Left lung (tissue), 10 donors: ENCODE data around the gene CTAGE1. TPM values are rescaled to one million over a fixed set of nuclear protein-coding genes. Genes with fewer than 3 reads are reported as not detected.

Experiments
- ATAC-seq: fragments of 200-7000 bp; cut with Tn5 transposase; one replicate; pipeline ENCODE4 v1.9.1; 2020; ENCODE audit warnings: moderate library complexity
- DNase-seq, 4 donors: peaks; one replicate each; pipeline ENCODE4 v3.0.0-alpha.2; 2013 to 2020
- H3K27ac ChIP-seq, 2 donors: fragments of 200-600 bp; sonication (generic) in 1 of 2; one replicate each; pipeline versions ENCODE4 v1.5.0 to v1.8.0; 2020 to 2021
- H3K27me3 ChIP-seq, 2 donors: fragments of 200-600 bp; sonication (generic) in 1 of 2; one replicate each; pipeline versions ENCODE4 v1.5.0 to v1.8.0; 2020 to 2021
- H3K36me3 ChIP-seq, 2 donors: fragments of 200-600 bp; sonication (generic) in 1 of 2; one replicate each; pipeline versions ENCODE4 v1.5.0 to v1.8.0; 2020 to 2021
- H3K4me1 ChIP-seq, 2 donors: fragments of 200-600 bp; one replicate each; pipeline ENCODE4 v1.8.0; 2021
- H3K4me3 ChIP-seq, 2 donors: fragments of 200-600 bp; sonication (generic) in 1 of 2; one replicate each; pipeline versions ENCODE4 v1.5.0 to v1.8.0; 2020 to 2021; ENCODE audit warnings: mild to moderate bottlenecking in 1 of 2
- H3K9me3 ChIP-seq, 2 donors: fragments of 200-600 bp; sonication (generic) in 1 of 2; one replicate each; pipeline versions ENCODE4 v1.5.0 to v1.8.0; 2020 to 2021
- intact Hi-C, 2 donors: fragments of 100-400 bp; cut with DNase I; formaldehyde crosslinking; loops; one replicate each; pipeline versions ENCODE4 v1.11.2 to v1.14.2; 2022
- polyA plus RNA-seq, 6 donors: library from polyadenylated mRNA; unstranded; fragments of 120-200 nt; gene quantifications; one replicate each; pipeline ENCODE4 v1.2.1, GENCODE V29; 2013; ENCODE audit not compliant: insufficient read length in 6 of 6
- total RNA-seq, 2 donors: library from RNA; stranded (reverse); fragmentation: NEBNext Ultra II Directional; extraction: Animal tissue kit (Norgen Biotek cat#: 25700); gene quantifications; one replicate each; pipeline ENCODE4 v1.2.1, GENCODE V29; 2021
- TF ChIP-seq, protein P1 (sequence below), 2 donors: fragments of 200-600 bp; sonication (generic) in 1 of 2; IDR thresholded peaks; one replicate each; pipeline versions ENCODE4 v1.5.0 to v1.8.0; 2021; ENCODE audit warnings: antibody characterized with exemption in 2 of 2
- donor health status: DM: no; HTN: yes; CAD: no.
- donor health status: DM: no; HTN: no; CAD: no.

CTAGE1 gene
- total and polyA plus RNA-seq, 8 donors: 0.04 to 0.11 TPM; not detected in 6

DNA sequence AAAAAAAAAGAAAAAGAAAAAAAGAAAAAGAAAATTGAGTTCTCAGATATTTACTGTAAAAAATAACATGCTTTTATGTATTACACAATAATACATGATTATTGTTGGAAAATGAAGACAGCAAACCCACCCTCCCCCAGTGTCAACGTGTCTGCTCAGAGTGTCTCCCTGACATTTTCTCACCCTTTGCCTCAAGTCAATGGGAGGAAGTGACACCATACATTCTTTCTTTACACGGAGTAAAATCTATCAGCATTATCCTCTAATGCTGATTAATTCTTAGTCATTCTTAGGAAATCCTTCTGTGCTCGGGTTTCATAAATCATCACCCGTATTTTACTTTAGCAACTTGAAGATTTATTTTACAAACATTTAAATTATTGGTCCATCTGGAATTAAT lies 32.0 kb downstream of the CTAGE1 start:
- H3K4me3 ChIP-seq: no peak overlapping the region
- H3K9me3 ChIP-seq: no peaks in the 10 kb centered on the region
- DNase-seq (no peak), ATAC-seq (peak; percentile 40)
- H3K27me3 ChIP-seq: no peaks in the 10 kb centered on the region
- H3K27ac ChIP-seq: no peak overlapping the region
- no peaks in the 10 kb centered on the region for H3K4me1 ChIP-seq
- intact Hi-C loops: no loop called here
- no peaks in the 10 kb centered on the region for H3K36me3 ChIP-seq
- TF ChIP-seq, protein P1, sequence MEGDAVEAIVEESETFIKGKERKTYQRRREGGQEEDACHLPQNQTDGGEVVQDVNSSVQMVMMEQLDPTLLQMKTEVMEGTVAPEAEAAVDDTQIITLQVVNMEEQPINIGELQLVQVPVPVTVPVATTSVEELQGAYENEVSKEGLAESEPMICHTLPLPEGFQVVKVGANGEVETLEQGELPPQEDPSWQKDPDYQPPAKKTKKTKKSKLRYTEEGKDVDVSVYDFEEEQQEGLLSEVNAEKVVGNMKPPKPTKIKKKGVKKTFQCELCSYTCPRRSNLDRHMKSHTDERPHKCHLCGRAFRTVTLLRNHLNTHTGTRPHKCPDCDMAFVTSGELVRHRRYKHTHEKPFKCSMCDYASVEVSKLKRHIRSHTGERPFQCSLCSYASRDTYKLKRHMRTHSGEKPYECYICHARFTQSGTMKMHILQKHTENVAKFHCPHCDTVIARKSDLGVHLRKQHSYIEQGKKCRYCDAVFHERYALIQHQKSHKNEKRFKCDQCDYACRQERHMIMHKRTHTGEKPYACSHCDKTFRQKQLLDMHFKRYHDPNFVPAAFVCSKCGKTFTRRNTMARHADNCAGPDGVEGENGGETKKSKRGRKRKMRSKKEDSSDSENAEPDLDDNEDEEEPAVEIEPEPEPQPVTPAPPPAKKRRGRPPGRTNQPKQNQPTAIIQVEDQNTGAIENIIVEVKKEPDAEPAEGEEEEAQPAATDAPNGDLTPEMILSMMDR (IDR thresholded peaks at IDR 0.05): no peak

- Histone ChIP-seq H3K4me3 (no peak overlapping the region), H3K27ac (no peak overlapping the region), H3K27me3 (no peaks in the 10 kb centered on the region), H3K9me3 (no peaks in the 10 kb centered on the region), H3K36me3 (no peaks in the 10 kb centered on the region), H3K4me1 (no peaks in the 10 kb centered on the region)
- TF ChIP-seq, protein P1 (IDR thresholded peaks at IDR 0.05): peak; percentile 34 to 58
- ATAC-seq (peak; percentile 84), DNase-seq (peak in 1 of 4 donors; percentile 18)
- intact Hi-C loops: no loop called here
These were observed 38.9 kb downstream of the CTAGE1 start for GRCh38 chr18:22378672-22379282.

DNA sequence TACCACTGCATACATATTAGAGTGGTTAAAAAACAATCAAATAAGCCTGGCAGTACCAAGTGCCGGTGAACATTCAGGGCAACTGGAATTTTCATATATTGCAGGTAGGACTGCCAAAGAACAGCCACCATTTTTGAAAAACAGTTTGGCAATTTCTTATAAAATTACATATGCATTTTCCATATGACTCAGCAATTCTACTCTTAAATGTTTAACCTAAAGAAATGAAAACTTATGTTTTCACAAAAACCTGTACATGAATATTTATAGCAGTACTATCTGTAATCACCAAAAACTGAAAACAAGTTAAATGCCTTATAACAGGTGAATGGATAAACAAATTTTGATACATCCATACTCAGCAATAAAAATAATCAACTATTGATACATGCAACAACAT lies 39.9 kb downstream of the CTAGE1 start:
- no peak for DNase-seq
- Histone ChIP-seq H3K27me3 (no peaks in the 10 kb centered on the region), H3K4me1 (no peaks in the 10 kb centered on the region), H3K27ac (no peak overlapping the region), H3K9me3 (no peaks in the 10 kb centered on the region), H3K36me3 (no peaks in the 10 kb centered on the region), H3K4me3 (no peak overlapping the region)
- no peak for ATAC-seq
- intact Hi-C loops: no loop called here
- TF ChIP-seq, protein P1 (IDR thresholded peaks at IDR 0.05): no peak

- ATAC-seq (no peak), DNase-seq (no peak)
- H3K4me1 ChIP-seq: no peaks in the 10 kb centered on the region
- H3K27ac ChIP-seq: no peak overlapping the region
- TF ChIP-seq, protein P1 (IDR thresholded peaks at IDR 0.05): no peak
- H3K4me3 ChIP-seq: no peak overlapping the region
- intact Hi-C loops: no loop called here
- H3K27me3 ChIP-seq: no peaks in the 10 kb centered on the region
- H3K9me3 ChIP-seq: no peaks in the 10 kb centered on the region
- H3K36me3 ChIP-seq: no peaks in the 10 kb centered on the region
These were observed 47.3 kb downstream of the CTAGE1 start for GRCh38 chr18:22370414-22370813.

- no peak overlapping the region for H3K4me3 ChIP-seq
- H3K9me3 ChIP-seq: no peaks in the 10 kb centered on the region
- no peak for ATAC-seq
- intact Hi-C loops: no loop called here
- H3K27me3 ChIP-seq: no peaks in the 10 kb centered on the region
- no peak for DNase-seq
- no peaks in the 10 kb centered on the region for H3K4me1 ChIP-seq
- TF ChIP-seq, protein P1 (IDR thresholded peaks at IDR 0.05): no peak
- no peak overlapping the region for H3K27ac ChIP-seq
- H3K36me3 ChIP-seq: no peaks in the 10 kb centered on the region
These were observed 49.7 kb downstream of the CTAGE1 start for GRCh38 chr18:22368021-22368420.
